Measurements from ENCODE around the gene HLTF.
"Not testable (repeated sequence)": the region's sequence is repeated elsewhere in the genome, so short reads cannot be mapped to it uniquely, and the experiment has no call there.

Gene HLTF

GRCh38 chr3:148990236-148990635 lies 96.1 kb downstream of the HLTF start:
- DNase-seq, result no peak

- not testable (repeated sequence) for DNase-seq
Observed at GRCh38 chr3:148987551-148987950, 98.8 kb downstream of the HLTF start.

- DNase-seq, result no peak
Observed at GRCh38 chr3:148981273-148981672, 105.1 kb downstream of the HLTF start.
